Transverse colon (tissue), 4 donors: Measurements from ENCODE around the gene KDELR1. TPM values are rescaled to one million over a fixed set of nuclear protein-coding genes. Genes with fewer than 3 reads are reported as not detected.

Experiments used
- DNase-seq: peaks from one replicate; pipeline ENCODE4 v3.0.0-alpha.2; 2019
- H3K27ac ChIP-seq, 4 donors: fragments of 200-600 bp; sonication (generic); 2 replicates each; pipeline ENCODE4 v1.5.1; 2016 to 2018; ENCODE audit warnings: inconsistent platforms in 4 of 4
- H3K27me3 ChIP-seq: fragments of 200-600 bp; sonication (generic); 2 replicates; pipeline ENCODE4 v1.5.1; 2017; ENCODE audit warnings: inconsistent platforms
- H3K36me3 ChIP-seq, 4 donors: fragments of 200-600 bp; sonication (generic); 2 replicates each; pipeline ENCODE4 v1.5.1; 2017 to 2019; ENCODE audit warnings: inconsistent platforms in 4 of 4
- H3K4me1 ChIP-seq, 4 donors: fragments of 200-600 bp; sonication (generic); 2 replicates each; pipeline ENCODE4 v1.5.1; 2017 to 2020; ENCODE audit warnings: inconsistent platforms in 4 of 4
- H3K4me3 ChIP-seq, 4 donors: fragments of 200-600 bp; sonication (generic); 1 replicate in 1 of 4; 2 replicates in 3 of 4; pipeline versions ENCODE4 v1.5.1 to v1.6.1; 2017 to 2019; ENCODE audit warnings: inconsistent platforms in 4 of 4
- H3K9me3 ChIP-seq, 2 donors: fragments of 200-600 bp; sonication (generic); 2 replicates each; pipeline ENCODE4 v1.5.1; 2017 to 2019; ENCODE audit warnings: inconsistent platforms in 2 of 2
- EP300 ChIP-seq: sonication (generic); formaldehyde crosslinking; IDR thresholded peaks from one replicate; pipeline ENCODE4 v1.6.1; 2017; ENCODE audit warnings: antibody characterized with exemption, low read depth
- POLR2A ChIP-seq: fragments of 450-650 bp; IDR thresholded peaks from one replicate; pipeline ENCODE4 v1.6.1; 2016; ENCODE audit warnings: antibody characterized with exemption, mild to moderate bottlenecking, moderate library complexity
- POLR2AphosphoS5 ChIP-seq, 3 donors: sonication (generic); formaldehyde crosslinking; IDR thresholded peaks; one replicate each; pipeline ENCODE4 v1.6.1; 2016; ENCODE audit warnings: antibody characterized with exemption in 3 of 3
- WGBS, 2 donors: methylation state at CpG; one replicate each; pipeline ENCODE4 v1.1.5; 2018; ENCODE audit warnings: low coverage in 1 of 2; 5-methylcytosine and 5-hydroxymethylcytosine counted together
- in situ Hi-C, 4 donors: fragments of 200-750 bp; cut with MboI; loops; one replicate each; pipeline versions ENCODE4 v1.15.0 to v1.15.1; 2017; ENCODE audit warnings: low sequenced_read_pairs in 3 of 4, low pct_ligation_motif_present in 1 of 4, low pct_unique_long_range_greater_than_20kb in 1 of 4
- intact Hi-C: fragments of 100-400 bp; cut with DNase I; formaldehyde crosslinking; loops from one replicate; pipeline ENCODE4 v1.15.1; 2023; ENCODE audit warnings: low total_unique reads
- total RNA-seq, 4 donors: library from RNA; depleted of rRNA; stranded (reverse); fragments of >200 nt; gene quantifications; one replicate each; pipeline ENCODE4 v1.1.0, GENCODE V29; 2016
- TF ChIP-seq, protein P1 (sequence below), 5 experiments: fragments of 200-600 bp in 3 of 5; fragments of 450-650 bp in 2 of 5; sonication (generic) in 3 of 5; IDR thresholded peaks; 1 replicate in 2 of 5; 2 replicates in 3 of 5; pipeline ENCODE4 v1.5.1; 2016 to 2017; ENCODE audit warnings: antibody characterized with exemption in 5 of 5, inconsistent platforms in 3 of 5, mild to moderate bottlenecking in 2 of 5, moderate library complexity in 1 of 5

Gene KDELR1
- total RNA-seq, 4 donors from 2014 or later: 80.6 to 146 (median 120) TPM

- Histone ChIP-seq H3K27me3 (no peaks in the 10 kb centered on the region), H3K4me1 (no peaks in the 10 kb centered on the region), H3K9me3 (no peaks in the 10 kb centered on the region), H3K27ac (no peak overlapping the region), H3K36me3 (no peaks in the 10 kb centered on the region), H3K4me3 (no peak overlapping the region)
- TF ChIP-seq POLR2A (no peak), POLR2AphosphoS5 (IDR thresholded peaks at IDR 0.05) (no peak), EP300 (no peak)
- TF ChIP-seq, protein P1, sequence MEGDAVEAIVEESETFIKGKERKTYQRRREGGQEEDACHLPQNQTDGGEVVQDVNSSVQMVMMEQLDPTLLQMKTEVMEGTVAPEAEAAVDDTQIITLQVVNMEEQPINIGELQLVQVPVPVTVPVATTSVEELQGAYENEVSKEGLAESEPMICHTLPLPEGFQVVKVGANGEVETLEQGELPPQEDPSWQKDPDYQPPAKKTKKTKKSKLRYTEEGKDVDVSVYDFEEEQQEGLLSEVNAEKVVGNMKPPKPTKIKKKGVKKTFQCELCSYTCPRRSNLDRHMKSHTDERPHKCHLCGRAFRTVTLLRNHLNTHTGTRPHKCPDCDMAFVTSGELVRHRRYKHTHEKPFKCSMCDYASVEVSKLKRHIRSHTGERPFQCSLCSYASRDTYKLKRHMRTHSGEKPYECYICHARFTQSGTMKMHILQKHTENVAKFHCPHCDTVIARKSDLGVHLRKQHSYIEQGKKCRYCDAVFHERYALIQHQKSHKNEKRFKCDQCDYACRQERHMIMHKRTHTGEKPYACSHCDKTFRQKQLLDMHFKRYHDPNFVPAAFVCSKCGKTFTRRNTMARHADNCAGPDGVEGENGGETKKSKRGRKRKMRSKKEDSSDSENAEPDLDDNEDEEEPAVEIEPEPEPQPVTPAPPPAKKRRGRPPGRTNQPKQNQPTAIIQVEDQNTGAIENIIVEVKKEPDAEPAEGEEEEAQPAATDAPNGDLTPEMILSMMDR (IDR thresholded peaks at IDR 0.05): no peak
- intact Hi-C loops: no loop called here
- in situ Hi-C loops: no loop called here
- whole genome bisulfite sequencing, 2 donors: 89% methylated on average over 7 of the region's 7 CpGs; no CpG with 5 or more reads in 1 of the 2 donors
- no peak for DNase-seq
Observed at GRCh38 chr19:48348737-48349136, 42.6 kb downstream of the KDELR1 start.

GRCh38 chr19:48348045-48348444, 43.3 kb downstream of the KDELR1 start:
- in situ Hi-C loops (no loop called here), intact Hi-C loops (no loop called here)
- no peaks in the 10 kb centered on the region for H3K27me3 ChIP-seq
- WGBS, 2 donors: 67 to 76% methylated on average over 4 to 5 of the region's 5 CpGs
- H3K27ac ChIP-seq: no peak overlapping the region
- no peaks in the 10 kb centered on the region for H3K36me3 ChIP-seq
- TF ChIP-seq EP300: no peak
- TF ChIP-seq POLR2A: no peak
- TF ChIP-seq, protein P1 (IDR thresholded peaks at IDR 0.05): no peak
- TF ChIP-seq POLR2AphosphoS5 (IDR thresholded peaks at IDR 0.05): no peak
- H3K4me3 ChIP-seq: no peak overlapping the region
- DNase-seq: no peak
- H3K9me3 ChIP-seq: no peaks in the 10 kb centered on the region
- H3K4me1 ChIP-seq: no peaks in the 10 kb centered on the region

DNA sequence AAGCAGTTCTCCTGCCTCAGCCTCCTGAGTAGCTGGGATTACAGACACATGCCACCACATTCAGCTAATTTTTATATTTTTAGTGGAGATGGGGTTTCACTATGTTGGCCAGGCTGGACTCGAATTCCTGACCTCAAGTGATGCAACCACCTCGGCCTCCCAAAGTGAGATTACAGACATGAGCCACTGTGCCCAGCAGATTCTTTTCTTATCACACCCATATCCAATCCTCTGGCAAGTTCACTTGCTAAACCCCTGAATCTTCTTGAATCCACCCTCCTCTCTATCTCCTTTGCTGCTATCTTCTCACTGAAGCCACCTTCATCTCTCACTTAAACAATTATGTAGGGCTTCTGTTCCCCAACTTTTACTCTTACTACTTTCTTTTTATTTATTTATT, 45.2 kb downstream of the KDELR1 start:
- DNase-seq: no peak
- in situ Hi-C loops (no loop called here), intact Hi-C loops (no loop called here)
- H3K4me1 ChIP-seq: no peaks in the 10 kb centered on the region
- H3K27ac ChIP-seq: no peak overlapping the region
- 84 to 100% methylated on average over 1 to 2 of the region's 2 CpGs for WGBS, 2 donors
- no peaks in the 10 kb centered on the region for H3K27me3 ChIP-seq
- TF ChIP-seq EP300 (no peak), POLR2A (no peak), POLR2AphosphoS5 (IDR thresholded peaks at IDR 0.05) (no peak)
- TF ChIP-seq, protein P1 (IDR thresholded peaks at IDR 0.05): no peak
- no peak overlapping the region for H3K4me3 ChIP-seq
- no peaks in the 10 kb centered on the region for H3K9me3 ChIP-seq
- H3K36me3 ChIP-seq: no peaks in the 10 kb centered on the region

DNA sequence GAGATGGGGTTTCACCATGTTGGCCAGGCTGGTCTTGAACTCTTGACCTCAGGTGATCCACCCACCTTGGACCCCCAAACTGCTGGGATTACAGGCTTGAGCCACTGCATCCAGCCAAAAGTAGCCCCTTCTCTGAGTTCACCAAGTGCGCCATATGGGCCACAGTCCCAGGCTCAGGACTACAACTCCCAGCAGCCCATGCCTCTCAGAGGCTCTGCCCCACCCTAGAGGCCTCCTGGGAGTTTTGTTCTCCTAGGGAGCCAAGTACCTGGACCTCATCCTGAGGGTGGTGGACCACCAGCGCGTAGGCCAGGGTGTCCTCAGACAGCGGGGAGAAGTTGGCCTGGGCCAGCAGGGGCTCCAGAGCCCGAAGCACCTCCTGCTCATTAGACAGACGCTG, 46.5 kb downstream of the KDELR1 start:
- Histone ChIP-seq H3K4me3 (no peak overlapping the region), H3K36me3 (no peaks in the 10 kb centered on the region), H3K4me1 (no peaks in the 10 kb centered on the region), H3K27ac (no peak overlapping the region), H3K27me3 (no peaks in the 10 kb centered on the region), H3K9me3 (no peaks in the 10 kb centered on the region)
- no peak for DNase-seq
- no peak for TF ChIP-seq POLR2AphosphoS5 (IDR thresholded peaks at IDR 0.05)
- TF ChIP-seq, protein P1 (IDR thresholded peaks at IDR 0.05): no peak
- TF ChIP-seq POLR2A: no peak
- TF ChIP-seq EP300: no peak
- in situ Hi-C loops (no loop called here), intact Hi-C loops (no loop called here)
- WGBS, 2 donors: 93% methylated on average over 6 of the region's 6 CpGs; no CpG with 5 or more reads in 1 of the 2 donors
